Neural progenitor cell (in vitro differentiated cells): ENCODE measurements around the gene TNP2.

ENCODE experiments used
- CTCF ChIP-seq: fragments of 200-600 bp; sonication (generic); IDR thresholded peaks from 2 replicates; pipeline ENCODE4 v1.5.1; 2017; ENCODE audit warnings: antibody characterized with exemption, mild to moderate bottlenecking
- EZH2 ChIP-seq: fragments of 200-600 bp; sonication (generic); IDR thresholded peaks from 2 replicates; pipeline ENCODE4 v1.6.1; 2017; ENCODE audit warnings: antibody characterized with exemption, mild to moderate bottlenecking, moderate library complexity
- EZH2phosphoT487 ChIP-seq: fragments of 200-600 bp; sonication (generic); IDR thresholded peaks from 2 replicates; pipeline ENCODE4 v1.6.1; 2017; ENCODE audit warnings: antibody characterized with exemption

DNA sequence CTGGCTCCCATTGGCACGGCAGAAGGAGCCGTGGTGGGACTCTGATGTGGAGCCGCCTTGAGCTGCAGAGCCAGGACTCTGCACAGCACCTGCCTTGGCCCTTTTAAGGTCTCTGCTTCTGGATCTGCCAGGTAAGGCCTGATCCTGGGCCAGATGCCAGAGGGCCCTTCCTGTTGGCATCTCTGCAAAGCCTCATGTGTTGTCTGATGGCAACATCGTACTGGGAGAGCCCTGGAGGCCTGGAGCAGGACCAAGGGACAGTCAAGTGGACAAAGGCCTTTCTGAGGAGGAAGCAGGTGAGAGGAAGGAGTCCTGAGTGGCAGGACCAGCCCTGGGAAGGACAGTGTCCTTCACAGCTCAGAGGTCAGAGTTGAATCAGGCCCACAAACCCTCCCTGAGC, 39.2 kb downstream of the TNP2 start:
- TF ChIP-seq CTCF (no peak), EZH2phosphoT487 (no peak), EZH2 (no peak)
